ENCODE measurements around the gene PNISR.
A peak's percentile ranks its signal among the peaks of the same experiment; 100 is the strongest.

PNISR gene

GRCh38 chr6:99425647-99426450, 741 bp upstream of the PNISR start:
- peak overlapping the region; percentile 73 for H3K4me3 ChIP-seq (ENCODE audit: low read depth, low read length)
- TF ChIP-seq CTCF (IDR thresholded peaks at IDR 0.05; ENCODE audit: borderline replicate concordance, insufficient read depth, low read depth, low read length) = peak; percentile 49; the same call in 1 of the 2 replicates

- no peak for TF ChIP-seq CTCF (IDR thresholded peaks at IDR 0.05; ENCODE audit: borderline replicate concordance, insufficient read depth, low read depth, low read length)
- peak overlapping the region; percentile 73 for H3K4me3 ChIP-seq (ENCODE audit: low read depth, low read length)
Measured at GRCh38 chr6:99424022-99424421, 1.1 kb downstream of the PNISR start.

GRCh38 chr6:99422912-99423311, 2.2 kb downstream of the PNISR start:
- TF ChIP-seq CTCF (IDR thresholded peaks at IDR 0.05; ENCODE audit: borderline replicate concordance, insufficient read depth, low read depth, low read length) = no peak
- H3K4me3 ChIP-seq (ENCODE audit: low read depth, low read length) = no peak overlapping the region

GRCh38 chr6:99416892-99417767, 8.0 kb downstream of the PNISR start:
- no peak for TF ChIP-seq CTCF (IDR thresholded peaks at IDR 0.05; ENCODE audit: borderline replicate concordance, insufficient read depth, low read depth, low read length)
- no peak overlapping the region for H3K4me3 ChIP-seq (ENCODE audit: low read depth, low read length)

- H3K4me3 ChIP-seq (ENCODE audit: low read depth, low read length) = no peak overlapping the region
- no peak for TF ChIP-seq CTCF (IDR thresholded peaks at IDR 0.05; ENCODE audit: borderline replicate concordance, insufficient read depth, low read depth, low read length)
Measured at GRCh38 chr6:99416226-99416625, 8.9 kb downstream of the PNISR start.

- H3K4me3 ChIP-seq (ENCODE audit: low read depth, low read length) = no peak overlapping the region
- TF ChIP-seq CTCF (IDR thresholded peaks at IDR 0.05; ENCODE audit: borderline replicate concordance, insufficient read depth, low read depth, low read length) = no peak
Measured at GRCh38 chr6:99415446-99415845, 9.7 kb downstream of the PNISR start.
